Transverse colon (tissue), 4 donors: Measurements from ENCODE around the gene AZU1.

Experiments
- POLR2AphosphoS5 ChIP-seq, 3 donors: sonication (generic); formaldehyde crosslinking; IDR thresholded peaks; one replicate each; pipeline ENCODE4 v1.6.1; 2016; ENCODE audit warnings: antibody characterized with exemption in 3 of 3
- TF ChIP-seq, protein P1 (sequence below), 5 experiments: fragments of 200-600 bp in 3 of 5; fragments of 450-650 bp in 2 of 5; sonication (generic) in 3 of 5; IDR thresholded peaks; 1 replicate in 2 of 5; 2 replicates in 3 of 5; pipeline ENCODE4 v1.5.1; 2016 to 2017; ENCODE audit warnings: antibody characterized with exemption in 5 of 5, inconsistent platforms in 3 of 5, mild to moderate bottlenecking in 2 of 5, moderate library complexity in 1 of 5

DNA sequence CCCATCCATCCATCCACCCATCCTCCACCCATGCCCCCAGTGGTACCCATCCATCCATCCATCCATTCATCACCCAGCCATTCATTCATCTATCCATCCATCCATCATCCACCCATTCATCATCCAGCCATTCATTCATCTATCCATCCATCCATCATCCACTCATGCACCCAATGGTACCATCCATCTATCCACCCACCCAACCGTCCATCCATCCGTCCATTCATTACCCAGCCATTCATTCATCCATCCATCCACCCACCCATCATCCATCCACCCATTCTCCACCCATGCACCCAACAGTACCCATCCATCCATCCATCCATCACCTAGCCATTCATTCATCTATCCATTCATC is 11.2 kb upstream of the AZU1 start:
- no peak for TF ChIP-seq POLR2AphosphoS5 (IDR thresholded peaks at IDR 0.05)
- TF ChIP-seq, protein P1, sequence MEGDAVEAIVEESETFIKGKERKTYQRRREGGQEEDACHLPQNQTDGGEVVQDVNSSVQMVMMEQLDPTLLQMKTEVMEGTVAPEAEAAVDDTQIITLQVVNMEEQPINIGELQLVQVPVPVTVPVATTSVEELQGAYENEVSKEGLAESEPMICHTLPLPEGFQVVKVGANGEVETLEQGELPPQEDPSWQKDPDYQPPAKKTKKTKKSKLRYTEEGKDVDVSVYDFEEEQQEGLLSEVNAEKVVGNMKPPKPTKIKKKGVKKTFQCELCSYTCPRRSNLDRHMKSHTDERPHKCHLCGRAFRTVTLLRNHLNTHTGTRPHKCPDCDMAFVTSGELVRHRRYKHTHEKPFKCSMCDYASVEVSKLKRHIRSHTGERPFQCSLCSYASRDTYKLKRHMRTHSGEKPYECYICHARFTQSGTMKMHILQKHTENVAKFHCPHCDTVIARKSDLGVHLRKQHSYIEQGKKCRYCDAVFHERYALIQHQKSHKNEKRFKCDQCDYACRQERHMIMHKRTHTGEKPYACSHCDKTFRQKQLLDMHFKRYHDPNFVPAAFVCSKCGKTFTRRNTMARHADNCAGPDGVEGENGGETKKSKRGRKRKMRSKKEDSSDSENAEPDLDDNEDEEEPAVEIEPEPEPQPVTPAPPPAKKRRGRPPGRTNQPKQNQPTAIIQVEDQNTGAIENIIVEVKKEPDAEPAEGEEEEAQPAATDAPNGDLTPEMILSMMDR (IDR thresholded peaks at IDR 0.05) = no peak
